ENCODE measurements around the gene FAM20B. TPM values are rescaled to one million over a fixed set of nuclear protein-coding genes. Genes with fewer than 3 reads are reported as not detected.
"Not testable (repeated sequence)": the region's sequence is repeated elsewhere in the genome, so short reads cannot be mapped to it uniquely, and the experiment has no call there.

Gene FAM20B
- total and polyA plus RNA-seq, 2 of the 8 experiments (the other 6 are each of a cell fraction or from before 2014, with no cell fraction given), result 8.3 to 36.6 TPM

DNA sequence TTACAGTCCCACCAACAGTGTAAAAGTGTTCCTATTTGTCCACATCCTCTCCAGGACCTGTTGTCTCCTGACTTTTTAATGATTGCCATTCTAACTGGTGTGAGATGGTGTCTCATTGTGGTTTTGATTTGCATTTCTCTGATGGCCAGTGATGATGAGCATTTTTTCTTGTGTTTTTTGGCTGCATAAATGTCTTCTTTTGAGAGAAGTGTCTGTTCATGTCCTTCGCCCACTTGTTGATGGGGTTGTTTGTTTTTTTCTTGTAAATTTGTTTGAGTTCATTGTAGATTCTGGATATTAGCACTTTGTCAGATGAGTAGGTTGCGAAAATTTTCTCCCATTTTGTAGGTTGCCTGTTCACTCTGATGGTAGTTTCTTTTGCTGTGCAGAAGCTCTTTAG, 37.5 kb upstream of the FAM20B start:
- H3K4ac ChIP-seq (replicated peaks; ENCODE audit: insufficient read length, low read depth, low read length); H2BK20ac ChIP-seq (ENCODE audit: low read length); H3K4me1 ChIP-seq (replicated peaks in 1 of 4; ENCODE audit: control insufficient read depth in 3 of 4, insufficient read depth in 4 of 4, low read length in 3 of 4); CTCF ChIA-PET (ENCODE audit: partially characterized antibody); H3K23ac ChIP-seq (ENCODE audit: insufficient read length); DNase-seq (ENCODE audit: low read depth in 1 of 2, low spot score in 2 of 2); H4K8ac ChIP-seq (ENCODE audit: extremely low read depth, insufficient read depth, low read length); H3K18ac ChIP-seq (ENCODE audit: extremely low read depth, low read length); H3K23me2 ChIP-seq (ENCODE audit: low read depth, low read length); H3K27me3 ChIP-seq (replicated peaks in 1 of 4; ENCODE audit: control insufficient read depth in 3 of 4, extremely low read depth in 1 of 4, insufficient read depth in 3 of 4, low read length in 3 of 4); H3K27ac ChIP-seq (ENCODE audit: low read depth, low read length); H3K79me2 ChIP-seq (ENCODE audit: control insufficient read depth in 1 of 2, insufficient read depth in 2 of 2, low read length in 2 of 2); H2BK5ac ChIP-seq (ENCODE audit: low read depth, low read length); H2AK5ac ChIP-seq (ENCODE audit: low read depth, low read length); H3K9me3 ChIP-seq (ENCODE audit: insufficient read depth in 2 of 2, low read depth in 1 of 2, low read length in 1 of 2); H4K20me1 ChIP-seq (replicated peaks in 1 of 2; ENCODE audit: control insufficient read depth in 1 of 2, insufficient read depth in 2 of 2, low read length in 2 of 2); H3K14ac ChIP-seq (ENCODE audit: insufficient read length); H4K5ac ChIP-seq (ENCODE audit: insufficient read length, low read depth, low read length); H3K4me2 ChIP-seq (ENCODE audit: insufficient read depth in 1 of 2, low read depth in 2 of 2, low read length in 2 of 2); H3K36me3 ChIP-seq (ENCODE audit: control insufficient read depth in 2 of 4, insufficient read depth in 4 of 4, low read length in 3 of 4); H3K4me3 ChIP-seq (ENCODE audit: extremely low read depth in 1 of 4, insufficient read depth in 2 of 4, low read depth in 3 of 4, low read length in 4 of 4); POLR2A ChIA-PET (ENCODE audit: partially characterized antibody); H4K91ac ChIP-seq (replicated peaks; ENCODE audit: insufficient read length, low read length); H3K79me1 ChIP-seq (ENCODE audit: low read depth, low read length); H3K56ac ChIP-seq (replicated peaks; ENCODE audit: insufficient read length, low read depth, low read length); H3K9ac ChIP-seq (replicated peaks in 1 of 4; ENCODE audit: extremely low read depth in 1 of 4, low read depth in 3 of 4, low read length in 3 of 4); H2BK120ac ChIP-seq (replicated peaks; ENCODE audit: low read depth, low read length); FAIRE-seq; H2AFZ ChIP-seq (ENCODE audit: low read length); H2BK12ac ChIP-seq (ENCODE audit: low read depth, low read length); H2BK15ac ChIP-seq (ENCODE audit: low read length): not testable (repeated sequence)
- 90% methylated on average over 1 of the region's 2 CpGs; no CpG with 5 or more reads in 1 of the 2 experiments for WGBS, 2 experiments (ENCODE audit: extremely low coverage in 1 of 2, insufficient coverage in 1 of 2, insufficient read length in 1 of 2, insufficient replicate concordance in 2 of 2, low coverage in 1 of 2, low lambda C conversion rate in 2 of 2, missing lambda C conversion rate in 1 of 2)
